GM19193 (cell line): ENCODE results near the gene PRPF6.

Experiments used
- POLR2A ChIP-seq: IDR thresholded peaks from 4 replicates; pipeline ENCODE4 v1.6.1; 2011; ENCODE audit not compliant: insufficient read depth, insufficient read length; ENCODE audit errors: extremely low read depth

PRPF6 gene

GRCh38 chr20:64050261-64051032 lies 69.5 kb downstream of the PRPF6 start:
- TF ChIP-seq POLR2A, result no peak

DNA sequence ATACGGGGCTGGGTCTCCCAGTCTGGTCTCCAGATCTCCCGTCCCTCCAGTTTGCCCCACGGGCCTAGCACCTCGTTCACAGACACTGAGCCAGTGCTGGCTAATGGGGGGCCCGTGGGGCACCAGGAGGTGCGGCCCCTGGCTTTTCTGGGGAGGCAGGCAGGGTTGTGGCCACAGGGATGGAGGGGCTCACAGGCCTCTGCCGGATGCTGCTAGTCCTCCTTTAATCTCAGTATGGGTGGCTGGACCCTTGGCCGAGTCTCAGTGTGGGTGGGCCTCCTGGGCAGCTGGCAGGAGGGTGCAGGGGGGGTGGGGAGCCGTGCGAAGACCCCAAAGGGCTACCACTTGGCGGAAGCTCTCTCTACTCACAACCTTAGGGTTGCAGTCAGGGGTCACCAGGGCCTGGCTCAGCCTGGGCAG lies 70.1 kb downstream of the PRPF6 start:
- no peak for TF ChIP-seq POLR2A

DNA sequence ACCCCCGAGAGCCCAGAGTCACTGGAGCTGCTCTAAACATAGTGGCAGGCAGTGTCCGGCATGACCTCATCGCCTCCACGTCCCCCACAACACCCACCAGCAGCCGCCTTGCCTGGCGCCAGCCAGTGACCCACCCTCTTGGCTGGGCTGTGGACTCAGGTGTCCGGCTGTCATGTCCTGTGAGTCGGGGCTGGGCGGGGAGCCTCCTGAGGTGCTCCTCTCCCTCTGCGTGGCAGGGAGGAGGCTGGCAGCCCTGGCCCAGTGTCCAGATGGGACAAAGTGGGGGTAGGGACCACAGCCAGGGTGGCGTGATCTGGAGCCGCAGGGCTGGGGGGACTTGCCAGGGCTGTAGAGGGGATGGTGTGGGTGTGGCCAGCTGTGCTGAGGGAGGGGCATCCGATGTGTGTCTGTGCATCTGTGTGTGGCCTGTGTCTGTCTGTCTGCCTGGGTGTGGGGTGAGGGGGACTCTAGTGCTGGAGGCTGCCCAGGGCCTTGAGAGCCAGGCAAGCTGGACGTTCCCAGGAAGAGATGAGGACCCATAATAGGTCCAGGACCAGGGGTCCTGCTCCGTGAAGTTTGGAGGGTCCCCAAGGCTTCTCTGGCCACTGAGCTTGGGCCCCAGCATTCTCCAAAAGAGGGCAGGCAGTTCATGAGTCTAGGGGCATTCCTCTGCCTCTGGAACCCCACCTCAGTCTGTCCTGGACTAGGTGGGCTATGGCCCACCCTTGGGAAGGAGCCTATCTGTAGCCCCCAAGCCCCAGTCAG lies 70.8 kb downstream of the PRPF6 start:
- TF ChIP-seq POLR2A, result no peak

- no peak for TF ChIP-seq POLR2A
Observed at GRCh38 chr20:64052326-64052722, 71.4 kb downstream of the PRPF6 start.

DNA sequence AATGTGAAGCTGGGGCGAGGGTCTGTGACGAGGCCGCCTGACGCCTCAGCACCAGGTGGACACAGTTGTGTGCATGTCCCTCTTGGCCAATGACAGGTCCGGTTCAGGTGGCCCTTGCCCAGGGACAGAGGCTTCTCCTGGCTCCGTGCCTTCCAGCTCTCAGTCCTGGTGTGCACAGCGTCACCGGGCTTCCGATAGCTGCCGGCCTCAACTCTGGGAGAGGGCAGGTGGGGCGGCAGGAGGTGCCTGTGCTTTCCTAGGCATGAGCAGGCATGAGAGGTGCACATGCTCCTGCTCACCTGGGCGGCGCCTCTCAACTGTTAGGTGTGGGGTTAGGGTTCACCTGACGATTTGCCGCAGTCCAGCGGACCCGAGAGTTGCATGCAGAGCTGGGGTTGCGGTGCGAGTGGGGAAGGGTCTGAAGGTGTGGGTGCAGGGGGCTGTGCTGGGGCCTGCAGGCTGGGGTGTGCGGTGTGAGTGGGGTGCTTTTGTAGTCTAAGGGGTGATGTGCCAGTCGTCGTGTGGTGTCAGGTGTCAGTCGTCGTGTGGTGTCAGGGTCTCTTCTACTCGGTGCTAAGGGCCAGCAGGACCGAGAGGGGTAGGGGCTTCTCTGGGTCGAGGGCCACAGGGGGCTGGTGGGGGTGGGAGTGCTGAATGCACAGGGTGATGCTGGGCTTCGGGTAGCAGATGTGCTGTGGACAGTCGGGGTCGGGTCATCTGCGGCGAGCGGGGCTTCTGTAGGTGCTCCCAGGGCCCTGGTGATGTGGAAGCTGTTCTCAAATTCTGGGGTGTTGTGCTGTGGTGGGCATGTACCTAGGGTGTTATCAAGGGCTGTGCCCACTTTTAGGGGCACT lies 72.3 kb downstream of the PRPF6 start:
- TF ChIP-seq POLR2A, result no peak

DNA sequence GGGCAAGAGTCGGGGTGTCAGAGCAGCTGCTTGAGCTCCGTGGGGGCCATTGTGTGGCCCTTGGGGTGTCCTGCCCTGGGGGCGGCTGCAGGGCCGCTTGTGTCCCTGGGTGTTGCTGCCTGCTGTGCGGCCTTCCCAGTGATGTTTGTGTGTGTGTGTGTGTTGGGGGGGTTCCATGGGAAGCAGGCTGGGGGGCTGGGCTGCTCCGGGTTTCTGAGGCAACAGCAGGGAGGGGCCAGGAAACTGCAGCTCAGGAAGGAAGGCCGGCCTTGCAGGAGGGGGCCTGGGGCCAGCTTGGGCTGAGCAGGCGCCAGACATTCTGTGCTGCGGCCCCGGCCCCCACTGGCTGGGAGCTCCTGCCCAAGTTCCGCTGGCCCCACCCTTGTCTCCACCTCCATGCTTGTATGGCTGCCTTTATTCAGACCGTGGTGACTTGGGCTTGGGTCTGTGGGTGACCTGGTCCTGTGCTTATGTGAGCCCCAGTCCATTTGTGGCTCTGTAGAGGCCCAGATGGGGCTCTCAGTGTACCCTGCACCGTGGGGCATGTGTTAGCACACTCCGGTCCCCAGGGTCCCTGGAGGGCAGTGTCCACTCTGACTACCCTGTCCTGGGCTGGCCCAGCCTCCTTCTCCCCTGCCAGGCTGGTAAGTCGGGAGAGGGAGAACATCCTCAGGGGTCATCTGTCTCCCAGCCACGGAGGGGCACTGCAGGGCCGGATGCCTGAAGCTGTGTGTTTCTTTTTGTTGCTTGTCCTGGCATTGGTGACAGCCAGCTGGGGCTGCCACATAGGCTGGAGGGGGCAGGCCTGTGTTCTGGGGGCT lies 73.1 kb downstream of the PRPF6 start:
- TF ChIP-seq POLR2A, result no peak

DNA sequence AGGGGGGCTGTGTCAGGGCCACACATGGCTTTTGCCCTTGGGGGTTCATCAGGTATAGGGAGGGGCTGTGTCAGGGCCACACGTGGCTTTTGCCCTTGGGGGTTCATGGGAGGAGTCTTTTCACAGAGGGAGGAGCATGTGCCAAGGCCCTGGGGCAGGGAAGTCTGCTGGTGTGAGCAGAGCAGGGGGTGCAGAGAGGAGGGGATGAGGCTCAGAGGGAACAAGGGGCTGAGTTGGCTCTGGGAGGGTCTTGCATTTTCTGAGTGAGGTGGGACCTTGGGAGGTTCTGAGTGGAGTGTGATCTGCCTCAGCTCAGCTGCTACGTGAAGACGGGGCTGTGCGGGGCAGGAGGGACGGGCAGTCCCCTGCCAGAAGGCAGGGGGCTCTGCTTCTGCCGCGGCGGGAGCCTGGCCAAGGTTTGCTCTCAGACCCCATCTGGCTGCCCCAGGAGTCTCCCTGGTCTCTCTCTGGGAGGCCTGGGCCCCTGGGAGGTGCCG lies 74.5 kb downstream of the PRPF6 start:
- no peak for TF ChIP-seq POLR2A

DNA sequence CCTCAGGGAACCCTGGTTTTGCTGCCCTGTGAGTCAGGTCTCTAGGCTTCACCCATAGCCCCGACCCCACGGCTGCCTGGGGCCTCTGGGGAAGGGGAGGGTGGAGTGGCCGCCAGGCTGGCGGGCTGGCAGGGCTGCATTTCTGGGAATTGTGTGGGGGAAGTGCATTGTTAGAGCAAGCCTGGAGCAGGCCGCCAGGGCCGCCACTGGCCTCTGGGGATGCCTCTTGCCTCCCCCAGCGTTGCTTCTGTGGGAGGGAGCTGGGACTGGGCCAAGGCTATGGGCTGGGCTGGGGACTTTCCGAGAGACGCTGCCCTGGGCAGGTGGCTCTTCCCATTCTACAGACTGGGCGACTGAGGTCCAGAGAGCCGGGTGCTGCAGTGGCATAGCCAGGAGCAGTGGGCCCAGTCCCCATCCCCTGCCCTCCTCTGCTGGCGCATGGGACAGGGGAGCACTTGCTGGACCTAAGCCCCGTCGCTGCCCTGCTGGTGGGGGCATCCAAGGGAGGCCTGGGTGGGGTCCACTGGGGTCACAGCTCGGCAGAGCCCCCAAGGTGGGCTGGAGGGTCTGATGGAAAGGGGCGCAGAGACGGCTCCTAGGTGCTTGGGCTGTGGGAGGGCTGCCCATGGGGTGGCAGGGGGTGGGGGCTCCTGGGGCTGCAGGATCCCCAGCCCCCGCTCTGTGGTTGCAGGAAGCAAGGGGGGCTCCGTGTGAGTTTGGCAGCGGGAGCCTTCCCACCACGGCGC lies 75.1 kb downstream of the PRPF6 start:
- no peak for TF ChIP-seq POLR2A

- no peak for TF ChIP-seq POLR2A
Observed at GRCh38 chr20:64056639-64056888, 75.6 kb downstream of the PRPF6 start.

- no peak for TF ChIP-seq POLR2A
Observed at GRCh38 chr20:64056889-64057627, 76.1 kb downstream of the PRPF6 start.

- peak; percentile 1 for TF ChIP-seq POLR2A
Observed at GRCh38 chr20:64057628-64058498, 76.9 kb downstream of the PRPF6 start.

- TF ChIP-seq POLR2A, result no peak
Observed at GRCh38 chr20:64058536-64058935, 77.6 kb downstream of the PRPF6 start.
